ENCODE data around the gene ELAVL3. TPM values are rescaled to one million over a fixed set of nuclear protein-coding genes. Genes with fewer than 3 reads are reported as not detected.
A peak's percentile ranks its signal among the peaks of the same experiment; 100 is the strongest.

ELAVL3 gene
- total and polyA plus RNA-seq, 2 of the 4 experiments (the other 2 are of a cell fraction): not detected

DNA sequence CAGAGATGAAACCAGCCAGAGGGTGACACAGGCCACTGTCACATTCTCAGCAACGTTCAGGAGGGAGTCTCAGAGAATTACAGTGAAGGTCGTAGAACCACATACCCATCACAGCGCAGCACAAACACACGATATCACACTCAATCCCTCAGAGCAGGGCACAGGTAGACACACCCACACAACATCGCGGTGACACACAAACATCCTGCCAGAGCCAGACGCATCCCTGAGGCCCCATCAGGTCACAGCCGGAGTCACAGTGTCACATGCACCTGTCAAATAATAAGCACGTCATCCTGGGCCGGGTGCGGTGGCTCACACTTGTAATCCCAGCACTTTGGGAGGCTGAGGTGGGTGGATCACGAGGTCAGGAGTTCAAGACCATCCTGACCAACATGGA, 17.5 kb downstream of the ELAVL3 start:
- TF ChIP-seq, protein P1, sequence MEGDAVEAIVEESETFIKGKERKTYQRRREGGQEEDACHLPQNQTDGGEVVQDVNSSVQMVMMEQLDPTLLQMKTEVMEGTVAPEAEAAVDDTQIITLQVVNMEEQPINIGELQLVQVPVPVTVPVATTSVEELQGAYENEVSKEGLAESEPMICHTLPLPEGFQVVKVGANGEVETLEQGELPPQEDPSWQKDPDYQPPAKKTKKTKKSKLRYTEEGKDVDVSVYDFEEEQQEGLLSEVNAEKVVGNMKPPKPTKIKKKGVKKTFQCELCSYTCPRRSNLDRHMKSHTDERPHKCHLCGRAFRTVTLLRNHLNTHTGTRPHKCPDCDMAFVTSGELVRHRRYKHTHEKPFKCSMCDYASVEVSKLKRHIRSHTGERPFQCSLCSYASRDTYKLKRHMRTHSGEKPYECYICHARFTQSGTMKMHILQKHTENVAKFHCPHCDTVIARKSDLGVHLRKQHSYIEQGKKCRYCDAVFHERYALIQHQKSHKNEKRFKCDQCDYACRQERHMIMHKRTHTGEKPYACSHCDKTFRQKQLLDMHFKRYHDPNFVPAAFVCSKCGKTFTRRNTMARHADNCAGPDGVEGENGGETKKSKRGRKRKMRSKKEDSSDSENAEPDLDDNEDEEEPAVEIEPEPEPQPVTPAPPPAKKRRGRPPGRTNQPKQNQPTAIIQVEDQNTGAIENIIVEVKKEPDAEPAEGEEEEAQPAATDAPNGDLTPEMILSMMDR (conservative IDR thresholded peaks at IDR 0.05; ENCODE audit: low read depth, low read length): no peak
- no peak for TF ChIP-seq MXI1 (IDR thresholded peaks at IDR 0.05; ENCODE audit: borderline replicate concordance, low read depth, low read length)
- TF ChIP-seq RAD21 (IDR thresholded peaks at IDR 0.05; ENCODE audit: low read length): no peak
- no peak for TF ChIP-seq CEBPB (IDR thresholded peaks at IDR 0.05; ENCODE audit: low read depth, low read length)
- no peak for TF ChIP-seq RFX5 (IDR thresholded peaks at IDR 0.05; ENCODE audit: low read depth, low read length)
- no peak for TF ChIP-seq POLR2A (IDR thresholded peaks at IDR 0.05; ENCODE audit: low read depth, low read length)
- no peak for TF ChIP-seq MAZ (IDR thresholded peaks at IDR 0.05; ENCODE audit: borderline replicate concordance, low read depth, low read length)
- TF ChIP-seq FOS (IDR thresholded peaks at IDR 0.05; ENCODE audit: low read depth, low read length): no peak
- TF ChIP-seq BHLHE40 (IDR thresholded peaks at IDR 0.05; ENCODE audit: low read depth, low read length): no peak
- no peak for TF ChIP-seq NFE2L2 (IDR thresholded peaks at IDR 0.05; ENCODE audit: low read depth, low read length)
- no peak for TF ChIP-seq CHD1 (IDR thresholded peaks at IDR 0.05; ENCODE audit: low read depth, low read length)
- TF ChIP-seq, protein P2, sequence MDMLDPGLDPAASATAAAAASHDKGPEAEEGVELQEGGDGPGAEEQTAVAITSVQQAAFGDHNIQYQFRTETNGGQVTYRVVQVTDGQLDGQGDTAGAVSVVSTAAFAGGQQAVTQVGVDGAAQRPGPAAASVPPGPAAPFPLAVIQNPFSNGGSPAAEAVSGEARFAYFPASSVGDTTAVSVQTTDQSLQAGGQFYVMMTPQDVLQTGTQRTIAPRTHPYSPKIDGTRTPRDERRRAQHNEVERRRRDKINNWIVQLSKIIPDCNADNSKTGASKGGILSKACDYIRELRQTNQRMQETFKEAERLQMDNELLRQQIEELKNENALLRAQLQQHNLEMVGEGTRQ (IDR thresholded peaks at IDR 0.05; ENCODE audit: low read depth, low read length): no peak
- TF ChIP-seq RCOR1 (IDR thresholded peaks at IDR 0.05; ENCODE audit: insufficient replicate concordance, low read length): no peak
- TF ChIP-seq, protein P3, sequence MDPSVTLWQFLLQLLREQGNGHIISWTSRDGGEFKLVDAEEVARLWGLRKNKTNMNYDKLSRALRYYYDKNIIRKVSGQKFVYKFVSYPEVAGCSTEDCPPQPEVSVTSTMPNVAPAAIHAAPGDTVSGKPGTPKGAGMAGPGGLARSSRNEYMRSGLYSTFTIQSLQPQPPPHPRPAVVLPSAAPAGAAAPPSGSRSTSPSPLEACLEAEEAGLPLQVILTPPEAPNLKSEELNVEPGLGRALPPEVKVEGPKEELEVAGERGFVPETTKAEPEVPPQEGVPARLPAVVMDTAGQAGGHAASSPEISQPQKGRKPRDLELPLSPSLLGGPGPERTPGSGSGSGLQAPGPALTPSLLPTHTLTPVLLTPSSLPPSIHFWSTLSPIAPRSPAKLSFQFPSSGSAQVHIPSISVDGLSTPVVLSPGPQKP (IDR thresholded peaks at IDR 0.05; ENCODE audit: borderline replicate concordance, low read depth, low read length): no peak
- TF ChIP-seq SMC3 (IDR thresholded peaks at IDR 0.05; ENCODE audit: low read depth, low read length): no peak
- no peak for TF ChIP-seq MAFK (IDR thresholded peaks at IDR 0.05; ENCODE audit: low read depth, low read length)
- Histone ChIP-seq H2AFZ (replicated peaks; ENCODE audit: low read length, poor library complexity) (peak overlapping the region; percentile 11), H3K4me2 (ENCODE audit: low read depth, low read length) (no peak overlapping the region), H3K4ac (ENCODE audit: low read depth, low read length) (no peak overlapping the region), H3K9me3 (ENCODE audit: control insufficient read depth, insufficient read depth, low read length) (no peaks in the 10 kb centered on the region), H3K9ac (ENCODE audit: low read depth, low read length) (no peak overlapping the region), H3K36me3 (ENCODE audit: control insufficient read depth, insufficient read depth, low read length) (no peaks in the 10 kb centered on the region), H3K27me3 (ENCODE audit: control insufficient read depth, insufficient read depth, low read length) (no peaks in the 10 kb centered on the region; the same call in 1 of the 2 replicates), H3K9me1 (ENCODE audit: insufficient read depth, low read length) (peaks cover 9% of the 10 kb centered on the region), H2AK5ac (ENCODE audit: low read depth, low read length) (no peak overlapping the region), H3K4me1 (ENCODE audit: control insufficient read depth, insufficient read depth, low read length) (no peaks in the 10 kb centered on the region), H3K18ac (ENCODE audit: low read depth, low read length) (no peak overlapping the region), H2AK9ac (replicated peaks; ENCODE audit: low read depth, low read length, poor library complexity) (no peak overlapping the region), H4K91ac (ENCODE audit: insufficient read depth, low read depth, low read length) (no peak overlapping the region), H3K56ac (ENCODE audit: extremely low read depth, insufficient read depth, low read length) (no peak overlapping the region), H2BK20ac (ENCODE audit: low read depth, low read length) (no peak overlapping the region), H4K20me1 (ENCODE audit: insufficient read depth, low read length) (peaks cover 8% of the 10 kb centered on the region; the same call in 1 of the 2 replicates), H2BK15ac (ENCODE audit: low read depth, low read length) (no peak overlapping the region), H4K5ac (ENCODE audit: low read depth, low read length) (no peak overlapping the region), H3K14ac (replicated peaks; ENCODE audit: low read depth, low read length) (no peak overlapping the region), H3K27ac (ENCODE audit: insufficient read depth, low read length) (no peak overlapping the region), H3K23ac (ENCODE audit: low read depth, low read length) (no peak overlapping the region), H2BK5ac (ENCODE audit: low read depth, low read length, poor library complexity, severe bottlenecking) (no peak overlapping the region), H3K79me1 (ENCODE audit: low read depth in 1 of 2, low read length in 2 of 2) (no peaks in the 10 kb centered on the region), H4K8ac (ENCODE audit: low read depth in 2 of 2, low read length in 2 of 2) (no peak overlapping the region), H2BK120ac (ENCODE audit: low read depth, low read length) (no peak overlapping the region), H3K4me3 (ENCODE audit: insufficient read depth, low read depth, low read length) (no peak overlapping the region)
- dilution Hi-C loops (cut with HindIII; ENCODE audit: low sequenced_read_pairs, unreplicated experiment) (no loop called here), intact Hi-C loops (cut with micrococcal nuclease) (no loop called here), in situ Hi-C loops (cut with MboI; ENCODE audit: low sequenced_read_pairs) (no loop called here)
- 80% methylated on average over 1 of the region's 12 CpGs; no CpG with 5 or more reads in 1 of the 2 experiments for WGBS, 2 experiments (ENCODE audit: extremely low coverage in 2 of 2, insufficient read length in 1 of 2)
- POLR2A ChIA-PET (ENCODE audit: unreplicated experiment): no interaction called here
- CTCF ChIA-PET: no interaction called here
- no TSS peak for BruUV-seq (replicated peaks)
- DNase-seq (no peak), ATAC-seq (ENCODE audit: low read depth) (no peak)
